Smooth muscle cell (in vitro differentiated cells): ENCODE data around the gene CDX2. TPM values are rescaled to one million over a fixed set of nuclear protein-coding genes. Genes with fewer than 3 reads are reported as not detected.

Source experiments
- DNase-seq: peaks from one replicate; lab custom pipeline; 2025; ENCODE audit not compliant: unreplicated experiment; lab: John Stamatoyannopoulos, UW
- H2AFZ ChIP-seq: fragments of 200-600 bp; sonication (generic); 2 replicates; pipeline ENCODE4 v1.6.0; 2016; ENCODE audit warnings: antibody characterized with exemption, low read depth, mild to moderate bottlenecking
- H3F3A ChIP-seq: fragments of 200-600 bp; sonication (generic); 2 replicates; pipeline ENCODE4 v1.6.0; 2017; ENCODE audit warnings: antibody characterized with exemption, low read depth
- H3K27ac ChIP-seq: fragments of 200-600 bp; sonication (generic); 2 replicates; pipeline ENCODE4 v1.5.1; 2016; ENCODE audit warnings: low read depth, mild to moderate bottlenecking
- H3K27me3 ChIP-seq: fragments of 200-600 bp; sonication (generic); 2 replicates; pipeline ENCODE4 v1.6.1; 2016; ENCODE audit warnings: low read depth, mild to moderate bottlenecking
- H3K36me3 ChIP-seq: fragments of 200-600 bp; sonication (generic); 2 replicates; pipeline ENCODE4 v1.5.1; 2016; ENCODE audit warnings: low read depth
- H3K4me1 ChIP-seq: fragments of 200-600 bp; sonication (generic); 2 replicates; pipeline ENCODE4 v1.5.1; 2016; ENCODE audit warnings: low read depth
- H3K4me2 ChIP-seq: fragments of 200-600 bp; sonication (generic); 2 replicates; pipeline ENCODE4 v1.6.0; 2016; ENCODE audit warnings: mild to moderate bottlenecking
- H3K4me3 ChIP-seq: fragments of 200-600 bp; sonication (generic); 2 replicates; pipeline ENCODE4 v1.5.1; 2016; ENCODE audit warnings: mild to moderate bottlenecking
- H3K79me2 ChIP-seq: fragments of 200-600 bp; sonication (generic); 2 replicates; pipeline ENCODE4 v1.6.0; 2016; ENCODE audit warnings: low read depth, mild to moderate bottlenecking
- H3K9ac ChIP-seq: fragments of 200-600 bp; sonication (generic); 2 replicates; pipeline ENCODE4 v1.6.0; 2016; ENCODE audit warnings: low read depth
- H3K9me3 ChIP-seq: fragments of 200-600 bp; sonication (generic); replicated peaks from 2 replicates; pipeline ENCODE4 v1.5.1; 2016; ENCODE audit warnings: low read depth
- H4K20me1 ChIP-seq: fragments of 200-600 bp; sonication (generic); 2 replicates; pipeline ENCODE4 v1.6.0; 2016; ENCODE audit warnings: low read depth
- WGBS: methylation state at CpG from one replicate; pipeline ENCODE4 v1.1.7; 2016; ENCODE audit warnings: low lambda C conversion rate; 5-methylcytosine and 5-hydroxymethylcytosine counted together
- polyA plus RNA-seq: library from polyadenylated mRNA; unstranded; fragments of >200 nt; fragmentation: Nextera tagmentation; extraction: Ambion mirVana; gene quantifications from 2 replicates; pipeline ENCODE4 v1.2.1, GENCODE V29; 2016
- total RNA-seq: library from RNA; depleted of rRNA; stranded (reverse); fragments of >200 nt; gene quantifications from 2 replicates; pipeline ENCODE4 v1.2.3, GENCODE V29; 2014
- TF ChIP-seq, protein P1 (sequence below): fragments of 200-600 bp; sonication (generic); IDR thresholded peaks from 2 replicates; pipeline ENCODE4 v1.5.1; 2017; ENCODE audit warnings: borderline replicate concordance, mild to moderate bottlenecking, antibody characterized with exemption; ENCODE audit not compliant: insufficient read depth, poor library complexity, severe bottlenecking

CDX2 gene
- total and polyA plus RNA-seq, 2 experiments from 2014 or later, result 0.04 to 0.31 TPM

DNA sequence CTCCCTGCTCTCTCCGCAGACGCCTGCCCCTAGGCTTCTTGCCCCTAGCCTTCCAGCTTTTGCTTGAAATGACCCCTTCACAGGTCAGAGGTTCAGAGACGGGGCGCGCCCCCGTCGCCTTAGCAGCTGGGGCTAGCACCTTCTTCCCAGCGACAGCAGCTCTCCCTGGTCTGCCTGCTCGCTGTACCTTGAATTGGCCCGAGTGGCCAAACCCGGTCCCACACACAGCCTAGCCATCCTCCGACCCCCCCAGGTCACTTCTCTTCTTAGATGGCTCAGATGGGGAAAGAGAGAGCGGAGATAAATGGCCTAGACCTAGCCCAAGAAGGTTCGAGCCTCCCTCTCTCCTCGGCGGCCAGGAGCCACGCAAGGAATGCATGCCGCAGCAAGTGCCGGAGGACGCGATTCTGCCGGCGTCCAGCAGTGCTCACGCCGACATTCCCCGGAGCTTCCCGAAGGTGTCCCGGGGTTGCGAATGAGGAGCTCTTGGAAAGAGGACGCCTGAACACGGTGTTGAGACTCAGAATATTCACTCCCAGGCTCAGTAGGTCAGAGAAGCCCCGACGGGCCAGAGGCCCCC is 1.3 kb downstream of the CDX2 start:
- Histone ChIP-seq H3K4me1 (peaks cover 42% of the 10 kb centered on the region), H3F3A (no peaks in the 10 kb centered on the region), H3K9ac (no peak overlapping the region), H3K9me3 (no peaks in the 10 kb centered on the region), H3K36me3 (no peaks in the 10 kb centered on the region), H3K27me3 (peaks cover 100% of the 10 kb centered on the region), H4K20me1 (no peaks in the 10 kb centered on the region), H3K4me3 (peak overlapping the region; percentile 43), H3K4me2 (peak overlapping the region; percentile 81), H2AFZ (no peak overlapping the region), H3K27ac (no peak overlapping the region), H3K79me2 (no peaks in the 10 kb centered on the region)
- WGBS, result under 1% methylated on average over 33 of the region's 33 CpGs
- TF ChIP-seq, protein P1, sequence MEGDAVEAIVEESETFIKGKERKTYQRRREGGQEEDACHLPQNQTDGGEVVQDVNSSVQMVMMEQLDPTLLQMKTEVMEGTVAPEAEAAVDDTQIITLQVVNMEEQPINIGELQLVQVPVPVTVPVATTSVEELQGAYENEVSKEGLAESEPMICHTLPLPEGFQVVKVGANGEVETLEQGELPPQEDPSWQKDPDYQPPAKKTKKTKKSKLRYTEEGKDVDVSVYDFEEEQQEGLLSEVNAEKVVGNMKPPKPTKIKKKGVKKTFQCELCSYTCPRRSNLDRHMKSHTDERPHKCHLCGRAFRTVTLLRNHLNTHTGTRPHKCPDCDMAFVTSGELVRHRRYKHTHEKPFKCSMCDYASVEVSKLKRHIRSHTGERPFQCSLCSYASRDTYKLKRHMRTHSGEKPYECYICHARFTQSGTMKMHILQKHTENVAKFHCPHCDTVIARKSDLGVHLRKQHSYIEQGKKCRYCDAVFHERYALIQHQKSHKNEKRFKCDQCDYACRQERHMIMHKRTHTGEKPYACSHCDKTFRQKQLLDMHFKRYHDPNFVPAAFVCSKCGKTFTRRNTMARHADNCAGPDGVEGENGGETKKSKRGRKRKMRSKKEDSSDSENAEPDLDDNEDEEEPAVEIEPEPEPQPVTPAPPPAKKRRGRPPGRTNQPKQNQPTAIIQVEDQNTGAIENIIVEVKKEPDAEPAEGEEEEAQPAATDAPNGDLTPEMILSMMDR, result no peak
- DNase-seq, result no peak

DNA sequence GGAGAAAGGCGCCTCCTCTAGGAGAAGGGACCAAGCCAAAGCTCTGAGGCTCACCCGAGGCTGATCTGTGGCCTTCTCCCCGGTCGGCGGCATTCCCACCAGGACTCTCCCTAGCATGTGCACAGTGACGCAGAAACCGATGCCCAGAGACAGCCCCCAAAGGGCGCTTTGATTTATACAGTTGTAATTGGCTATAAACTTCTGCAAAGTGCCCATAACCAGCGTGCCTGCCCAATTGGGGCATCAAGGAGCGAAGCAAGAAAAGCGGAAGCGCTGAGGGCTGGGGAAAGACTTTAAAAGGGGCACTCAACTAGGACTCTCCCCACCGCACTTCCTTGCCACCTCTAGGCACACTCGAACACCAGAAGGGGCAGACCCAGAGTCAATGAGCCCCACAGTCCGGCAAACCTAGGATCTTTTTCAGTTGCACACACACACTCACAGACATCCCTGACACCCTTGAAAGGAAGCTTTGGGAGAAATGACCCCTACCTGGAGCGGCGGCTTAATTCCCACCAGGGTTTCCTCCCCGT is 1.8 kb downstream of the CDX2 start:
- H3K4me2 ChIP-seq, result peak overlapping the region; percentile 81
- peaks cover 98% of the 10 kb centered on the region for H3K27me3 ChIP-seq
- H3K9ac ChIP-seq, result no peak overlapping the region
- TF ChIP-seq, protein P1, result no peak
- 4% methylated on average over 18 of the region's 18 CpGs for WGBS
- no peaks in the 10 kb centered on the region for H3K79me2 ChIP-seq
- H3K4me3 ChIP-seq, result peak overlapping the region; percentile 43
- no peaks in the 10 kb centered on the region for H3K36me3 ChIP-seq
- H3F3A ChIP-seq, result no peaks in the 10 kb centered on the region
- no peaks in the 10 kb centered on the region for H3K9me3 ChIP-seq
- H3K27ac ChIP-seq, result no peak overlapping the region
- peaks cover 42% of the 10 kb centered on the region for H3K4me1 ChIP-seq
- no peak for DNase-seq
- H4K20me1 ChIP-seq, result no peaks in the 10 kb centered on the region
- no peak overlapping the region for H2AFZ ChIP-seq

DNA sequence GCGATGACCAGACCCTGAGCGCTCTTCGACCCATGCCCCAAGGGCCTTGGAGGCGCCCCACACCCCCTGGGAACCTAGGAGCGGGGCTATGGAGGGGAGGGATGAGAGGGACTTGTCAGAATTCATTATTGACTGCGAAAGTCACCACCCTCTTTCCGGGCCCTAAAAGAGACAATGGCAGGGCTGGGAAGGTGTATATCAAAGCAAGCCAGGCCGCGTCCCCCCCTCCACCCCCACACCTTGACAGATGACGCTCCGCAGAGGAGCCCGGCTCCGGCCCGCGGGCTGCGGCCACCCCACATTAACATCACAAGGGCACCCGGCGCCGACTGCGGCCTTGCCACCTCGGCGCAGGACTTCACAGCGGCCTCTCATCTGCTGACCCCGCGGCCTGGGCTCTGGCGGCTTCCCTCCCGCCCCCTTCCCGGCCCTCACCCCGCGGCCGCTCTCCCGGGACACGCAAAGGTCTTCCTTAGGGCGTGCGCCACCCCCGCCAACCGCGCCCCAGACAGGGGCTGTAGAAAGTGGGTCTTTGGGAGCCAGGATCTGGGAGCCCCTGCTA is 2.4 kb downstream of the CDX2 start:
- no peak for DNase-seq
- Histone ChIP-seq H3K27me3 (peaks cover 98% of the 10 kb centered on the region), H3K27ac (no peak overlapping the region), H3K4me2 (peak overlapping the region; percentile 74), H4K20me1 (no peaks in the 10 kb centered on the region), H3K79me2 (no peaks in the 10 kb centered on the region), H3K4me3 (peak overlapping the region; percentile 43), H3K36me3 (no peaks in the 10 kb centered on the region), H2AFZ (no peak overlapping the region), H3K9ac (no peak overlapping the region), H3F3A (no peaks in the 10 kb centered on the region), H3K4me1 (peaks cover 38% of the 10 kb centered on the region), H3K9me3 (no peaks in the 10 kb centered on the region)
- TF ChIP-seq, protein P1, result no peak
- under 1% methylated on average over 25 of the region's 38 CpGs for WGBS
